GM19023 (cell line): ENCODE results near the gene SPACA9.

Source experiments
- ATAC-seq: cut with Tn5 transposase; IDR thresholded peaks from one replicate; pipeline ENCODE4 v1.9.1; 2021; ENCODE audit warnings: mild to moderate bottlenecking, moderate library complexity; ENCODE audit not compliant: unreplicated experiment

The SPACA9 gene

DNA sequence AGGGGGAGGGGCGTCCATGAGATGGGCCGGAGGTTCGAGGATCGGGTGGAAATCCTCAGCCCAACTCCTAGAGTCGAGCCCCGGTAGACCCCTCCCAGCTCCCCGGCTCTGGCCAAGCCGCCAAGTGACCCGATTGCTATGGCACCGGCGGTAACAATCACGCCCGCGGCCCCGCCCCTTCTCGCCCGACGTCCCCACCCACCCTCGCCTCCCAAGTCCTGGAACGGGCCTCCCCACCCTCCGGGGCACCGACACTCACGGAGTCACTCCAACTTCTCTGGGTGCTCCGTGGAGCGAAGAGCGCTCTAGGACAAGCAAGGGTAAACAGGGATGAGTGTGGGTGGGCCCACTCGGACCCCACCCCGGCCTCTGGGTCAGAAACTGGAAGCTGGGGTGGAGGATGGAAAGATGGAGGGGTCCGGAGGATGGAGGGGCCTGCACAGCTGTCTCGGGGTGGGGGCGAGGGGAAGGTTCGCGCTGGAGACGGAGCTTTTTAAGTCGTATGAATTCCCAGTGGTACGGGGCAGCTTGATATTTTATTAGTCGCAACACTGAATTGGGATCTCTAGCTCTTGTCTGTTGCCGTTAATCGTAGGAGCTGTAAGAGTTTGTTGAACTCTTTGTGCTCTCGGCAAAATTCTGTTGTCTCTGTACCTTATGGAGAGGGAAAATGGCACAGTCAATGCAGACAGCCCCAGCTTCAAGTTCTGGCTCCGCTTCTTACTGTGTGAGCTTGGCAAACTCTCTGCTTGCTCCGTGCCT, at the start of gene SPACA9:
Gene SPACA9 (plus strand): TSS at position 204 of the 762 bp plus-strand sequence. CDS start 5,050 bp downstream, outside the sequence.
- ATAC-seq = no peak

GRCh38 chr9:132832171-132832881, 46.4 kb upstream of the SPACA9 start:
- ATAC-seq = no peak

DNA sequence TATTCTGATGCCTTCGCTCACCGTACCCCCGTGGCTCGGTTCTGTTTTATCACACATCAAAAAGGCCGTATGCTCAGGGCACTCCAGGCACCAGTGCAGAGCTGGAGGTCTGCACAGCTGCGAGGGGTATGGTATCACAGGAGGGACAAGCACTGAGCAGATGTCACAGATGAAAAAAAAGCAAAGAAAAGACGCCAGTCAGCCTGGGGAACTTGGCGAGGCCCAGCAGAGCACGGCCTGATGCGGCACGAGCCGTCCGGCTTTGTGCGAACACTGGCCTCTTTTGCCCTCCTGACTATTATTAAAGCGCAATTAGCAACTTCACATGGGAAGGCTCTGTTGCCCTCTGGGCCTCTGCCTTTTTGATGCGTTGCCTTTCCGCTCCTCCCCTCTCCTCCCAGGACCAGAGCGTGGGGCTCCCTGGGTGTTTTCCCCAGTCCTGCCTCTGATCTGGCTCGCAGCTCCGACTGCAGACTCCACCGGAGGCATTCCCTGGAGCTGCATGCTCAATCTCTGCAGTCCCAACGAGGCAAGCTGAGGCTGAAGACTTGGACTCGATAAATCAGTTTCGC, 45.1 kb upstream of the SPACA9 start:
- ATAC-seq = no peak

DNA sequence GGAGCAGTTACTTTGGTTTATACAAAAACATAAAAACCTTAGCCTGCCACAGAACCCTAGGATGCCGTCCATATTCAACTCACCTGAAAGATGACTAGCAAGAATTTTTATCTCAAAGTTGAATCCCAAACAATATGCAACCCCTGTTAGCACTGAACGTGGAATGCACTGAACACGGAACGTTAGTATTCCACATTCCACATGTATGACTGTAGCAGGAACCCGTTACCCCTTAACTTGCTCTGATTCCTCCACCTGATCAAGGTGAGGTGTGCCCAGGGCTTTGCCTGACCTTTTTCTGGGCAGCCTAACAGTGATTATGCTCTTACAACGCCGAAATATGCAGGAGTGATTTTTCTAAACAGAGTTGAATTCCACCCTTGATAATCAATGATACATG, 44.4 kb upstream of the SPACA9 start:
- ATAC-seq = no peak

GRCh38 chr9:132837501-132838286, 41.0 kb upstream of the SPACA9 start:
- no peak for ATAC-seq

- no peak for ATAC-seq
These were observed 40.4 kb upstream of the SPACA9 start for GRCh38 chr9:132838291-132838690.

DNA sequence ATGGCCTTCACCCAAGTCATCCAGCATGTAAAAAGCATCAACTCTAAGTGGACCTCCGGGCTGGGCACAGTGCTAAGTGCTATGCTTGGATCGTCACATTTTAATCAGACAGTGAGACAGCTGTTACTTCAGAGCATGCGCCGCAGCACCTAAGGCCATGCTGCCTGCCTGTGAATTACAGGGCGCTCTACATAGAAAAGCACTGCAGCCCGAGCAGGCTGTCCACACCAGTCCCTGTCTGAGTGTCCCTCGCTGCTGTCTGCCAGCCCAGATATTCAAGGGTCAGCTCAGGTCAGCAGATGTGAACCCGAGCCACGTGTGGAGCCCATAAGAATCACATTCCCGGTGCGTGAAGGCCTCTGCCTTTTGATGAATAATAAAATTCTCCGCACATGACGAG, 37.7 kb upstream of the SPACA9 start:
- ATAC-seq = no peak

GRCh38 chr9:132842124-132843044, 36.3 kb upstream of the SPACA9 start:
- ATAC-seq = no peak

GRCh38 chr9:132846109-132846917, 32.4 kb upstream of the SPACA9 start:
- no peak for ATAC-seq

DNA sequence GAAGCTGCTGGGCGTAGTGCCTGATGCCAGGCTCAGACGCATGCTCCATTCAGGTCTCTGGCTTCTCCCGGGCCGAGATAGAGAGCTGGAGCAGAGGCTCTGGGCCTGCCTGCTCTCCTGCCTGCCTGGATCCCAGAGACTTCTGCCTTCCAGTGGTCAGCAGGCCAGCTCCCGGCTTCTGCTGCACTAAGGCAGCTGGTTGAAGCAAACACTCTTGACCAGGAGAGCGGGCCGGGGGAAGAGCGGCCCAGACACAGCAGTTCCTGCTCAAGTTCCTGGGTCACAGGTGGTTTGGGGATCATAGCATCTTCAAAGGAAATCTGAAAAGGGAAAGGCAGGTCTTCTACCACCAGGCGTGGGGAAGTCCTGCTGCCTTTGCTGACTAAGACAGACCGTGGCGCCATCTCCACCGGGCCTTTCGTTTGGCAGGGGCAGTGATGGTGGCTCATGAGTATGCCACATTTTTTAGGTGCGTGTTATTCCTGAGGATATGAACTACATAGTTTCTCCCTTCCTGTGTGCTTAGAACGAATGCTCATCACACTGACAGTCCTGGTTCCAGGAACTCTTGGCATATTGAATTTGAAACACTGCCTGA, 31.7 kb upstream of the SPACA9 start:
- ATAC-seq = no peak

DNA sequence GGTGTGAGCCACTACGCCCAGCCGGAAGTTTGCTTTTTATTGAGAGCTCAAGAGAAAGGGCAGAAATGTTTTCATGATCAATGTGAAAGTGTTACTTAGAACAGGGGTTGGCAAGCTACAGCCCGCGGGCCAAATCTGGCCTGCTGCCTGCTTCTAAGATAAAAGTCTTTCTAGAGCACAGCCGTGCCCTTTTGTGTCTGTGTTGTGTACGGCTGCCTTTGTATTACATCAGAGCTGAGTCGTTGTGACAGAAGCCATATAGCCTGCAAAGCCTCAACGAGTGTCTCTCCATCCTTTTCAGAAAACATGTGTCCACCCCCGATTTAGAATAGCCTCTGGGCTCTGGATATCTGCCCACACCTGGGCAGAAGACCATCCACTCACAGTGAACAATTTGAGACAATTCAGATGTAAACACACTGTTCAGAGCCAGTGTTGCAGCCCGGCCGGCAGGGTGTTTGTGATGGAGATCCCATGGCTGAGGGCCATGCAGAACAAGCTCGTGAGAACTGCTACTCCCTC, 29.5 kb upstream of the SPACA9 start:
- ATAC-seq = no peak

DNA sequence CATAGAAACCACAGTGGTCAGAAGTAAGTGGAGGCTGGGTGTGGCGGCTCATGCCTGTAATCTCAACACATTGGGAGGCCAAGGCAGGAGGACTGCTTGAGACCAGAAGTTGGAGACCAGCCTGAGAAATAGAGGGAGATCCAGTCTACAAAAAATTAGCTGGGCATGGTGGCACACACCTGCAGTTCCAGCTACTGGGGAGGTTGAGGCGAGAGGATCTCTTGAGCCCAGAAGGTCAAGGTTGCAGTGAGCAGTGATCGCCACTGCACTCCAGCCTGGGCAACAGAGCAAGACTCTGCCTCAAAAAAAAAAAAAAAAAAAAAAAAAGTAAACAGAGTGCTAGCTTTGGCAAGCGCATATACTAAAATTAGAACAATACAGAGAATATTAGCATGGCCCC, 25.2 kb upstream of the SPACA9 start:
- no peak for ATAC-seq

- ATAC-seq = no peak
These were observed 23.9 kb upstream of the SPACA9 start for GRCh38 chr9:132854832-132855231.

GRCh38 chr9:132855904-132856303, 22.8 kb upstream of the SPACA9 start:
- no peak for ATAC-seq

GRCh38 chr9:132857031-132857430, 21.7 kb upstream of the SPACA9 start:
- ATAC-seq = no peak

DNA sequence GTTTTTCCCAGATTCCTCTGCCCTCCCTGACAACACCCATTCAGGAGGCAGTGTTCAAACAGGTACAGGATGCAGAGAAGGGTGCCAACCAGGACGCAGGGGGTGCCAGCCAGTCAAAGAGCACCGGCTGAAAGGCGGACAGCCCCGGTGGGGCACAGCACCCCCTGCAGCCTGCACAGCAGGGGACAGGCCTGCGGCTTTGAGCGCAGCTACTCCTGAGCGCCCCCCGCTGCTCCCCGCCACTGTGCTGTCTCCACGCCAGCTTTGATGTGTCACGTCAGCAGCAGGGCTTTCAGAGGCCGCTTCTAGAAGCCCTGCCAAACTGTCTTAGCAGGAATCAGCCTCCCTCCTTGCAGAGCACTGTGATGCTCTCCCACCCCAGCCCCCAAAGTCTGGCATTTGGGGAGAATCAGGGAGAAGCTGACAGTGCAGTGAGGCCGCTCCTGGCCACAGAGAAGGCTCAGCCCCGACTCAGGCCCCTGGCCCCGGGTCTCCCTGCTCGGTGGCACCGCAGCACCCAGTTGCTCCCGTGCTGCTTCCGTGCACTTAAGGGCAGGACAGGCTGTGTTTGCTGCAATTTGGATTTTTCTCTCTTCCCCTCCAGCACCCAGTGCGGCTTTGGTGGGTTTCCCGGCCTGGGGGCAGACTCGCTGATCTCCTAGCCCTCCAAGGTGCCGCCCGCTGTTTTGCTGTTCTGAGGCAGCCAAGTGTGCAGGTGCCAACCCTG, 20.9 kb upstream of the SPACA9 start:
- ATAC-seq = no peak

DNA sequence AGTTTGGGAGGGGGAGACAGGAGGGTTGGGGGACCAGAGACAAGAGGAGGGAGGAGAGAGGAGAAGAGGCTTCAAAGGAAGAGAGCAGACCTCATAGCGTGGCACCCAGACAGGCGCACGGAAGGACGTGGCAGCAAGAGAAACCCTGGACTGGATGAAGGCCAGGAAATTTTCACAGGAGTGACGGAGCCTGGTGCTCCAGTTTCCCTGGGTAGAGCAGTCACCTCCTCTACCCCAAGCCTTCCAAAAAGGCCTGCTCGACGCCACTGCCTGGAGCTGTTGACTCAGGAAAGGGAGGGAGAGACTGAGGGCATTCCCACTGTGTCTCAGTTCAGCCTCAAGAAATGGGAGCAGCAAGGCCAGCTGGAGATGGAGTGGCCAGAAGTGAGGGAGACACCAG, 19.9 kb upstream of the SPACA9 start:
- ATAC-seq = no peak

DNA sequence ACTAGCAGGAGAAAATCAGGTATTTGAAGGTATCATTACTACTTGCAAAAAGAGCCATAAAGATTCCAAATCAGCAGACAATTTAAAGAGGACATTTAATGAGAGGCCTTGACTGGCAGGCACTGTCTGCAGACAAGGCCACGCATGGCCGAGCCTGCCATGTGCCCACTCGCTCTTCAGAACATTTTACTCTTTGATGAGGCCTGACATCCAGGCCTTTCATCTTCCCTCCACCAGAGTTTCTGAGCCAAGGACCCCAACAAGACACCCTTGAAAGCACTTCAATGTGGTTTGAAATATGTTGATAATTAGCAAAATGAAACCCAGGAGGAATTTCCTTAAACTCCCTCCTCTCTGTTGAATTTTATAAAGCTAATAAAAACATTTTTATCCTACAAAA, 17.0 kb upstream of the SPACA9 start:
- ATAC-seq = no peak
